ENCODE measurements around the gene RRAS.

RRAS gene

DNA sequence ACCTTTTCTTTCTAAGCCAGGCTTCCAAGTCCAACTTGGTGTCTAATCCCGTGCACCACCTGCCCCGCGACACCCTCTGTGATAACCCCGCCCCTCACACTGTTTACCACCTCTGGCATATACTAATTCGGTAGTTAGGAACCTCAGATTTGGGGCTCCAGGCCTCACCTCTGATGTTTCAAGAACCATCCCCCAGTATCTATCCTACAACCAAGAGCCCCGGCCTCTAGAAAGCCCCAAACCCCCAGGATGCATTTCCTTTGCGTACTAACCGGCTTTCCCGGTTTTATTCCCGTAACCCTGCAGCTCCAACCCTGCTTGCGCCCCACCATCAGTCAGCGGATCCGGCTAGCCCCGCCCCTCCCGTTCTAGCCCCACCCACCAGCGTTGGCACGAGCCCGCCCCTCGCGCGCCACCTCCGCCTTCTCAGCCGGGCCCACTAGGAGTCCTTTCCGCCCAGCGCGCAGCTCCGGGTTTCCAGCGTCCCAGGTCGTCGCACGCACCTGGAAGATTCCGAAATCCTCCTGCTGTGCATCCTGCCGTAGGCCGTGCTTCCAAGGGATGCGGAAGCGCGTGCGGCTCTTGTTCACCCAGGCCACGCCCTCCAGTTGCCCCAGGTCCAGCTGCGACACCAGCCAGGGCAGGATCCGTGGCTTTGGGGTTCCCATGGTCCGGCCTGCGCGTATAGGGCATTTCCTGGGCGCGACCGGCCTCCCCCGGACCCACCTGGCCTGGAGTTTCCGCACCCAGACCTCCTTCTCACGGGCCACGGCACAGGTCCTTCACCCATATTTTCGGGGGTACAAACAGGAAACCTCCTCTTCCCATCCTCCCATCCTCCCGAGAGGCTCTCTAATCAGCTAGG, 24.5 kb upstream of the RRAS start:
- TF ChIP-seq, protein P1, sequence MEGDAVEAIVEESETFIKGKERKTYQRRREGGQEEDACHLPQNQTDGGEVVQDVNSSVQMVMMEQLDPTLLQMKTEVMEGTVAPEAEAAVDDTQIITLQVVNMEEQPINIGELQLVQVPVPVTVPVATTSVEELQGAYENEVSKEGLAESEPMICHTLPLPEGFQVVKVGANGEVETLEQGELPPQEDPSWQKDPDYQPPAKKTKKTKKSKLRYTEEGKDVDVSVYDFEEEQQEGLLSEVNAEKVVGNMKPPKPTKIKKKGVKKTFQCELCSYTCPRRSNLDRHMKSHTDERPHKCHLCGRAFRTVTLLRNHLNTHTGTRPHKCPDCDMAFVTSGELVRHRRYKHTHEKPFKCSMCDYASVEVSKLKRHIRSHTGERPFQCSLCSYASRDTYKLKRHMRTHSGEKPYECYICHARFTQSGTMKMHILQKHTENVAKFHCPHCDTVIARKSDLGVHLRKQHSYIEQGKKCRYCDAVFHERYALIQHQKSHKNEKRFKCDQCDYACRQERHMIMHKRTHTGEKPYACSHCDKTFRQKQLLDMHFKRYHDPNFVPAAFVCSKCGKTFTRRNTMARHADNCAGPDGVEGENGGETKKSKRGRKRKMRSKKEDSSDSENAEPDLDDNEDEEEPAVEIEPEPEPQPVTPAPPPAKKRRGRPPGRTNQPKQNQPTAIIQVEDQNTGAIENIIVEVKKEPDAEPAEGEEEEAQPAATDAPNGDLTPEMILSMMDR (IDR thresholded peaks at IDR 0.05): no peak
- Histone ChIP-seq H3K36me3 (ENCODE audit: control insufficient read depth, insufficient read depth, low read length) (no peaks in the 10 kb centered on the region), H3K27me3 (ENCODE audit: control insufficient read depth, insufficient read depth, low read length) (no peaks in the 10 kb centered on the region), H3K27ac (peak overlapping the region; percentile 92), H3K79me2 (no peaks in the 10 kb centered on the region), H3K4me2 (ENCODE audit: low read length) (peak overlapping the region; percentile 100), H3K9me3 (ENCODE audit: control insufficient read depth, low read length) (no peaks in the 10 kb centered on the region), H3K4me1 (no peaks in the 10 kb centered on the region), H3K4me3 (ENCODE audit: low read depth, low read length) (peak overlapping the region; percentile 96), H3K9ac (peak overlapping the region; percentile 5), H2AFZ (peak overlapping the region; percentile 93)

- TF ChIP-seq, protein P1 (IDR thresholded peaks at IDR 0.05): no peak
- no peaks in the 10 kb centered on the region for H3K36me3 ChIP-seq (ENCODE audit: control insufficient read depth, insufficient read depth, low read length)
Observed at GRCh38 chr19:49663224-49663623, 23.3 kb upstream of the RRAS start.

DNA sequence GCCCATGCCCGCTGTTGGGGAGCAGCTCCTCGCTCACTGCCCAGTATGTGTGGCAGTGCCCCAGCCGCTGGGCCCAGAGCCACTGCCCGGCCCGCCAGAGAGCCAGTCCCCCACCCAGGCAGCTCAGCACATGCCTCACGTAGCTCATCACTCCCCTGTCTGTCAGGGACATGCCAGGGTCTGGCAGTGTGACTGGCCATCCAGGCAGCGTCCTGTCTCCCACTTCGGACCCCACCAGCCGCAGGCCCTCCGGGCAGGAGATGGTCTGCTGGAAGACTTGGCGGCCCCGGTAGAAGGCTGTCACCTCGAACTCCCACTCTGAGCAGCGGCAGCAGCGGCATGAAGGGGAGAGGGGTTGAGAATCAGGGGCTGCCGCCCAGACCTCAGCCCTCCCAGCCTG, 22.1 kb upstream of the RRAS start:
- Histone ChIP-seq H2AFZ (no peak overlapping the region), H3K27ac (no peak overlapping the region), H3K79me2 (no peaks in the 10 kb centered on the region), H3K4me3 (ENCODE audit: low read depth, low read length) (no peak overlapping the region), H3K36me3 (ENCODE audit: control insufficient read depth, insufficient read depth, low read length) (no peaks in the 10 kb centered on the region), H3K4me1 (no peaks in the 10 kb centered on the region), H3K9ac (no peak overlapping the region), H3K27me3 (ENCODE audit: control insufficient read depth, insufficient read depth, low read length) (no peaks in the 10 kb centered on the region), H3K9me3 (ENCODE audit: control insufficient read depth, low read length) (no peaks in the 10 kb centered on the region), H3K4me2 (ENCODE audit: low read length) (no peak overlapping the region)
- TF ChIP-seq, protein P1 (IDR thresholded peaks at IDR 0.05): no peak

More at GRCh38 chr19:49663224-49663623, 23.3 kb upstream of the RRAS start:
- Histone ChIP-seq H3K4me3 (ENCODE audit: low read depth, low read length) (no peak overlapping the region), H3K9me3 (ENCODE audit: control insufficient read depth, low read length) (no peaks in the 10 kb centered on the region), H3K27ac (no peak overlapping the region), H3K4me1 (no peaks in the 10 kb centered on the region), H3K79me2 (no peaks in the 10 kb centered on the region), H3K9ac (no peak overlapping the region), H2AFZ (no peak overlapping the region), H3K27me3 (ENCODE audit: control insufficient read depth, insufficient read depth, low read length) (no peaks in the 10 kb centered on the region), H3K4me2 (ENCODE audit: low read length) (no peak overlapping the region)

DNA sequence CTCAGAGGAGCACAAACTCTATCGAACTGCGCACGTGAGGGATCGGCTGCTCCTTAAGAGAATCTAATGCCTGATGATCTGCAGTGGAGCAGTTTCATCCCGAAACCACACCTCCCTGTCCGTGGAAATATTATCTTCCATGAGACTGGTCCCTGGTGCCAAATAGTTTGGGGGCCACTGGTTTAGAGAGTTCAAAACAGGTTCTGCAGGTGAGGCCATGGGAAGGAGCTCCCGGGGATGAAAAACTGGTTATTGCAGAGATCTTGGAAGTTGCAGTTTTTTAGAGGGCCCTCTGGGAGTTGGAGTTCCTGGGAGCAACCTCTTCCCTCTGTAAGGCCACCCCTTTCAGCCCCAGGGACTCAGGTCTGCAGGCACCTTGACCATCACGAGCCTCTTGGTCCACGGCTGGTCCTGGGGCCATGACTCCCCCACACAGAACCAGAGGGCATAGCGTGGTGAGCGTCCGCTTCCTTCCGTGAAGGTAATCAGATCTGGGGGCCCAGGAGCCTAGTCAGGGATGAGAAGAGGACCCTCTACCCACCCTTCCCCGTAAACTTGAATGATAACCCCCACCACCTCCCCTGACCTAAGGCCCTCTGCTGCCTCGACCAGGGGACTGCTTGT, 20.5 kb upstream of the RRAS start:
- H3K4me3 ChIP-seq (ENCODE audit: low read depth, low read length): no peak overlapping the region
- H3K27me3 ChIP-seq (ENCODE audit: control insufficient read depth, insufficient read depth, low read length): no peaks in the 10 kb centered on the region
- H3K4me1 ChIP-seq: no peaks in the 10 kb centered on the region
- no peak overlapping the region for H3K4me2 ChIP-seq (ENCODE audit: low read length)
- H3K79me2 ChIP-seq: no peaks in the 10 kb centered on the region
- H3K9ac ChIP-seq: no peak overlapping the region
- H2AFZ ChIP-seq: no peak overlapping the region
- no peaks in the 10 kb centered on the region for H3K9me3 ChIP-seq (ENCODE audit: control insufficient read depth, low read length)
- no peaks in the 10 kb centered on the region for H3K36me3 ChIP-seq (ENCODE audit: control insufficient read depth, insufficient read depth, low read length)
- TF ChIP-seq, protein P1 (IDR thresholded peaks at IDR 0.05): no peak
- H3K27ac ChIP-seq: no peak overlapping the region
